ELF-1 (cell line): ENCODE results near the gene INVS.

Experiments
- DNase-seq: peaks from one replicate; pipeline ENCODE4 v3.0.0-alpha.2; 2016; ENCODE audit warnings: low read depth, low spot score

Gene INVS

DNA sequence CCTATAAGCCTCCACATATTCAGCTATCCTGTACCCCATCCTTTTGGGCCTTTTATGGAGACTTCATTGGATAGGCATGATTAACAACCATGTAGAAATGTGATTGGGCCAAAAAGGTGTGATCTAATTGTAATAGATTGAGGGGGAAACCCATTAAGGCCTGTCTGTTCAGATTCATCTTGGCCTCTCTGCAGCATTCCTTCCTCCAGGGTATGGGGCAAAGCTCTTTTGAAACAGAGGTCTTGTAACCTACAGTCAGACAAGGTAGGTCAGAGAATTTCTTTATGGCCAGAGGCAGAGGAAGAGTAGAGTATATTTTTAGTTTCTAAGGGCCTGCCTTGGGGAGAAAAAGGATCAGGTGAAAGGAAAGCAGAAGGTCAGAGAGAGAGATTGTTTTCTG, 98.5 kb downstream of the INVS start:
- DNase-seq, result peak; percentile 50

DNA sequence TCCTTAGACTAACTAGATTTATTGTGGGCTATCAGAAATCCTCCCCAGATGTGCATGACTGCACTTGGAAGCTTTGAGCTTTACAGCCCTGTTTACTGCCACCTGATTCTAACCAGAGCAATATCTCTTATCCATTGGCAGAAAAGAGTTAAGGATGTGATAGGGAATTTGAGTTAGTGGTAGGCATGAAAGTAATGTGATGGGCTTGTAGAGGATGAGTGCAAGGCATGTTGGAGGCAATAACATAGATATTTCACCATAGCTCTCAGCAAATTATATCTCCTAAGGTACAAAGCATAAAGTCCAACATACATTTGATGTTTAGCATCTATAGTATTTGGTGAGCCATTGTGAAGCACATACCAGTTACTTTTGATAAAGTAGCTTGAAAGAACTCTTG, 103.8 kb downstream of the INVS start:
- no peak for DNase-seq

DNA sequence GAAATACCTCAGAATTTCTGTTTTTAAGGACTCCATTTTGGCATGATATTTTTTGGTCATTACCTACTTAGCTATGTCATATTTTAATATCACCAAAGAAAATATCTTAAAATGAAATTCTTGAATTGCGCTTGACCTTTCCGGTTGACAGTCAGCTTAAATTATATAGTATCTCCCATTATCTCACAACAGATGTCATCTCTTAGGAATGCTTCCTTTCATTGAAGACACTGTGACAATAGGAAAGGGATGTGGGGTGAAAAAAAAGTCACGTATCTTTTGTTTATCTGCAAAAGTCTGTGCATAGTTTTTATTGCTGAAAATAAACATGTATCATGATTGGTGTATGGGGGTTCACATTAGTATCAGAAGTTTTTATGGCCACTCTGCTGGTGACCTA, 105.8 kb downstream of the INVS start:
- DNase-seq, result no peak

DNA sequence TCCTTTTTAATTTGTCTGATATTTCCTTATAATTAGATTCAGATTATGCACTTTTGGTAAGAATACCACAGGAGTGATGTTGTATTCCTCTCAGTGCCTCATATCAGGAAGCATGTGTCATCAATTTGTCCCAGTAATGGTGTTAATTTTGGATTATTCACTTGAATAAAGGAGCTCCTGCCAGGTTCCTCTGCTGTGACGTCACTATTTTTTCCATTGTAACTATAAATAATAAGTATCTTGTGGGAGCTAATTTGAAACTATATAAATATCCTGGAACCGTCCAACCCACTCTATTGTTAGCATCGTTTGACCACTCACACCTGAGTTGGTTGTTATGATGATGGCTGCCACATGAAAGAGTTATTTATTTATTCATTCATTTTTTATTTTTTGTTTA, 107.9 kb downstream of the INVS start:
- DNase-seq, result no peak

- DNase-seq, result no peak
Observed at GRCh38 chr9:100208673-100209072, 109.6 kb downstream of the INVS start.

GRCh38 chr9:100211476-100211875, 112.4 kb downstream of the INVS start:
- no peak for DNase-seq

DNA sequence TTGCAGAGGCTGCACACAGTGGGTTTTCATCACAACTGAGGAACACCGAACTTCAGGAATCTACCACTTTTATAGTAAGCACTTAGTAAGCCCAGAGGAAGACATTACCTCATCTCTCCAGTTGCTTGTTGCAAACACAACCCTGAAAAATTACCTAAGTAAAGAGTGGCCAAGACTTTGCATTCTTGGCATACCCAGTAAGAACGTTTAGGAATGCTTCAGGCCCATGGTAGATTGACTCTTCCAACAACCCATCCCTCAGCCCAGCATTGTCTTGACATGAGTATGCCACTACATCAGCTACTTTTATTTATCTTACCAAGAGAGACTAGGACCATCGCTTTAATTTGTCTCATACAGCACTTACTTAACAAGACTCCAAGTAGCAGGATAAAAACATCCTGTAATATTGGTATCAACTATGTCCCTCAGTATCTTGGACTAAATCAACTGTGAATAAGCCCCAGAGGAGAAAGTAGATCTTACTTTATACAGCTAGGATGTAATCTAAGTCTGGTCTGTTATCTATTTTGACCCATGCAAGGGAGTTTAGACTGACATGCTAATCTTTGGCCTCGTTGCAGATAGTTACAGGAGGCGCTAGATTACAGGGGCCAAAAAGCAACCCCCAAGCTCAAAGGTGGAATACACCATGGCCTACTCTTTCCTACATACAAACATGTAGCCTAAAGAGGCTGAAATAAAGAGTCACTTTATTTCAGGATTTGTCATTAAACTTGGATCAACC, 114.9 kb downstream of the INVS start:
- no peak for DNase-seq

GRCh38 chr9:100216178-100216787, 117.2 kb downstream of the INVS start:
- peak; percentile 82 for DNase-seq

DNA sequence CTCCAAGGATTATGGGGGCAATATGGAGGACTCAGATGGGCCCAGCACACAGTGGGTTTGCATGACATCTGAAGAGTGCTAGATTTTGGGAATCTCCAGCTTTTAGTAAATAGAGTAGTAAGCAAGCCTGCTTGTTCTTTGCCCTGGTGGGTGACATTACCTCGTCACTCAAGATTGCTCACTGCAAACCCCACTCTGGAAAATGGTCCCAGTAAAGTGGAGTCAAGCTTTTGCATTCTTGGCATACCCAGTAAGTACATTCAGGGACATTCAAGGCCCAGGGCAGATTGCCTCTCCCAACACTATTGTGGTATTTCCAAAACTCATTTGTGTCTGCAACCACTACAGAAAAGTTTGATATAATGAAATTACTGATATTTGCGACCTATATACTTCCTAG, 118.5 kb downstream of the INVS start:
- no peak for DNase-seq

- no peak for DNase-seq
Observed at GRCh38 chr9:100219347-100219746, 120.3 kb downstream of the INVS start.

DNA sequence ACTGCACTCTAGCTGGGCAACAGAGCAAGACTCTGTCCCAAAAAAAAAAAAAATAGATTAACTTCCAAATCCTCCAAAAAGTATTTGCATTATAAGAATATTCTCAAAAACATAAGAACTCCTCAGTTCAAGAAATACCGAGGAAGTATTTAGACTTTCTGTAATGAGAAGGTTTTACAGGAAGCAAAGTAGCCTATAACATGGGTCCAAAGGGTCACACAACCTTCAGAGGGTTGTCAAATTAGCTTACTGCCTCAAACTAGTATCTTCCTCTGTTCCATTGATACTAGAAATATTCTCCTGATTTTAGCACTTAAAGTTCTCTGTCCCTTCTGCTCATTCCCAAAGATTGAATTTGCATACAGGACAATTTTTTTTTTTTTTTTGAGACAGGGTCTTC, 121.9 kb downstream of the INVS start:
- DNase-seq, result no peak

GRCh38 chr9:100221538-100221937, 122.5 kb downstream of the INVS start:
- no peak for DNase-seq

- no peak for DNase-seq
Observed at GRCh38 chr9:100222674-100223073, 123.6 kb downstream of the INVS start.

DNA sequence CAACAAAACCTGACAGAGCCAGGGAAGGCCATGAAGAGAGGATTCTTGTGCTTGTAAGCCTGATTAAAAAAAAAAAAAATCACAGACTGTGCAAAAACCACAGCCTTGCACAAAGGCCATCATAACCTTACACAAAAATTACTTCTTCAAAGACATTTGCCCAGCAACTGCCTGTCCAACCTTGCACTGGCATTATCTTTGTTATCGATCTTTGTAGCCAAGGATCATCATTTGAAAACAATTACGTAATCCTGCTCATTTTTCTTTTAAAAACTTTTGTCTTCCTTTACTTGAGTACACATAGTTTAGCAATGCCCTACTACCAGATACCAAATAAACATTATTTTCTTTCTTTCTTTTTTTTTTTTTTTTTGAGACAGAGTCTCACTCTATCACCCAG, 128.6 kb downstream of the INVS start:
- DNase-seq, result no peak

- no peak for DNase-seq
Observed at GRCh38 chr9:100228352-100228869, 129.4 kb downstream of the INVS start.

- no peak for DNase-seq
Observed at GRCh38 chr9:100229136-100229535, 130.1 kb downstream of the INVS start.

- no peak for DNase-seq
Observed at GRCh38 chr9:100229561-100229960, 130.5 kb downstream of the INVS start.

DNA sequence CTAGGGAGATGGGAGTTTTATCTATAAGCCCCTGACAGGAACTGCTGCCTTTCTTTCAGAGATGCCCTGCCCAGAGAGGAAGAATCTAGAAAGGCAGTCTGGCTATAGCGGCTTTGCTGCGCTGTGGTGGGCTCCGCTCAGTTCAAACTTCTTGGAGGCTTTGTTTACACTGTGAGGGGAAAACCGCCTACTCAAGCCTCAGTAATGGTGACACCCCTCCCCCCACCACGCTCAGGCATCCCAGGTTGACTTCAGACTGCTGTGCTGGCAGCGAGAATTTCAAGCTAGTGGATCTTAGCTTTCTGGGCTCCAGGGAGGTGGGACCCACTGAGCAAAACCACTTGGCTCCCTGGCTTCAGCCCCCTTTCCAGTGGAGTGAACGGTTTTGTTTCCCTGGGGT, 137.9 kb downstream of the INVS start:
- peak; percentile 61 for DNase-seq

GRCh38 chr9:100240512-100240911, 141.5 kb downstream of the INVS start:
- no peak for DNase-seq

DNA sequence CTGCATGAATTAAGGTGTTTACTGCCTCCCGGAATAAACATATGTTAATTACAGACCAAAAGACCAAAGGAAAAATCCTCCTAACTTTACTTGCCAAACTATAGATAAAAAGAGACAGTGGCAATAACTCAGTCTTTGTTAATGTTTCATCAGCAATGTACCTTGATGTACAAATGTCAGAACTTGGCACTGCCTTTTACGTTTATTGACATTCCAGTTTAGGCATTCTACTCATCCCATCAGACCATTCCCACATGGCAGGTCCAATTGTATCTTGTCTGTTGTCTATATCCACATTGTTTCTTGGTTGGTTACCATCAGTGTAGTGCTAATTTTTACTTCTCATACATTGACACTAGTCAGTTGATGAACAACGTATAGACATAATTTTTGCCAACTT, 168.2 kb downstream of the INVS start:
- DNase-seq, result no peak

DNA sequence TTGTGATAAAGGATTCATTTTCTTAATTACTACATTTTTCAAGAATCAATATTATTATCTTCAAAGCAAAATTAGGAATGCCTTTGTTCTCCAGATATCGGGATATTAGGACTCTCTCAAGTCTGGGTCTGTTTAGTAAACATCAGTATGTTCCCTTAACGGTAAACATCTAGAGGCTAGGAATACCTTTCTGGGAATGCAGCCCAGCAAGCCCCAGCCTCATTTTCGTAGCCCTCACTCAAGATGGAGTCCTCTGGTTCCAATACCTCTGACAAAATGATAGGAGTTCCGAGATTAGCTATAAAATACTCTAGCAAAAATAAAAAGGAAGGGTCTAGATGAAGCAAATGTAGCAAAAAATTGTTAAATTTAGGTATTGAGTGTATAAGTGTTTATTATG, 169.2 kb downstream of the INVS start:
- peak; percentile 58 for DNase-seq

GRCh38 chr9:100269656-100270055, 170.6 kb downstream of the INVS start:
- no peak for DNase-seq
